ELF-1 (cell line): Measurements from ENCODE around the gene ADRA2C.

ENCODE experiments used
- DNase-seq: peaks from one replicate; pipeline ENCODE4 v3.0.0-alpha.2; 2016; ENCODE audit warnings: low read depth, low spot score

The ADRA2C gene

GRCh38 chr4:3776166-3777032, 10.2 kb downstream of the ADRA2C start:
- no peak for DNase-seq

GRCh38 chr4:3777033-3777390, 10.8 kb downstream of the ADRA2C start:
- DNase-seq = no peak

DNA sequence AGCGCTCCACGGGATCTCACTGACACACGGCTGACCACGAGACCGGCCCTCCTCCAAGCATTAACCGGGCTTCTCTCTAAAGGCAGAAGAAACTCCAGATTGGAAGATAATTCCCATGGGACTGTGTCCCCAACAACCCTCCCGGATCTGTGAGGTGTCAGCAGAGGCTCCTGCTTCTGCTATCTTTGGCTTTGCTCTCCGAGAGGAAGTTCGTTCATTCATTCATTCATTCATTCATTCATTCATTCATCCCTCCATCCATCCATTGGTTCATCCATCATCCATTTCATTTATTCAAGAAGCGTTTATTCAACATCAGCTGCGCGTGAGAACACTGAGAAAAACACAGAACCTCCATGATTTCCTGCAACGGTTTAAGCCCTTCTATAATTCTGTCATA, 11.5 kb downstream of the ADRA2C start:
- DNase-seq = no peak

DNA sequence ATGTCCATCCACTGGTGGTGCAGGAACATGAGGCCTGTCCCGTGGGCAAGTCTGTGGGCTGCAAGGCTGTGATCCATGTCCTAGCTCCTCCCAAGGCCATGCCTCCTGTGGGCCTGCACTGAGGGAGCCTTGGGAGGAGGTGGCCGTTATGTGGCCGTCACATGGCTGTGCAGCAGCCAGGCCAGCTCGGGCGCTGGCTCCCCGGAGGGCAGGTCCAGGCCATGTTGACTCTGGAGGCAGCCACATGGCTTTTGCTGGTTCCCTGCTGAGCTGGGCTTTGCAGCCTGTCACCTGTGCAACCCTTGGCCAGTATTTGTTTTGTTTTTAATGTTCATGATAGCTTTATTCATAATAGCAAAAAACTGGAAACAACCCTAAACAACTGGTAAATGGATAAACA, 13.3 kb downstream of the ADRA2C start:
- no peak for DNase-seq

GRCh38 chr4:3780347-3781171, 14.4 kb downstream of the ADRA2C start:
- DNase-seq = peak; percentile 91

DNA sequence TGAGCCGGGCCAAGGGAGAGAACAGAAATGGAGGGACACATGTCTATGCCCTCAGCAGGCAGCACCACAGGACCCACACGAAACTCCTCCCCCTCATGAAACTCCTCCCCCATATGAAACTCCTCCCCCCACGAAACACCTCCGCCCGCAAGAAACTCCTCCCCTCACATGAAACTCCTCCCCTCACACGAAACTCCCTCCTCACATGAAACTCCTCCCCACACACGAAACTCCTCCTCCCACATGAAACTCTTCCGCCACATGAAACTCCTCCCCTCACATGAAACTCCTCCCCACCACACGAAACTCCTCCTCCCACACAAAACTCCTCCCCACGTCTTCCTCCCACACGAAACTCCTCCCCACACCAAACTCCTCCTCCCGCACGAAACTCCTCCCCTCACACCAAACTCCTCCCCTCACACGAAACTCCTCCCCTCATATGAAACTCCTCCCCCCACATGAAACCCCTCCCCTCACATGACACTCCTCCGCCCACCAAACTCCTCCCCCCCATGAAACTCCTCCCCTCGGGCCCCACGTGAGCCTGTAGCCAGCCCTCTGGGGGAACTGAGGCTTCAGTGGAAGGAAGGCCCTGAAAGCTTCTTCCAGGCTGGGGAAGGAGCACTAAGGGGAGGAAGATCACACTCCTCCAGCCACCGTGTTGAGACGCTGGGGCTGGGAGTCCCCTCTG, 15.2 kb downstream of the ADRA2C start:
- DNase-seq = peak; percentile 51

GRCh38 chr4:3781997-3782930, 16.1 kb downstream of the ADRA2C start:
- DNase-seq = peak; percentile 83

DNA sequence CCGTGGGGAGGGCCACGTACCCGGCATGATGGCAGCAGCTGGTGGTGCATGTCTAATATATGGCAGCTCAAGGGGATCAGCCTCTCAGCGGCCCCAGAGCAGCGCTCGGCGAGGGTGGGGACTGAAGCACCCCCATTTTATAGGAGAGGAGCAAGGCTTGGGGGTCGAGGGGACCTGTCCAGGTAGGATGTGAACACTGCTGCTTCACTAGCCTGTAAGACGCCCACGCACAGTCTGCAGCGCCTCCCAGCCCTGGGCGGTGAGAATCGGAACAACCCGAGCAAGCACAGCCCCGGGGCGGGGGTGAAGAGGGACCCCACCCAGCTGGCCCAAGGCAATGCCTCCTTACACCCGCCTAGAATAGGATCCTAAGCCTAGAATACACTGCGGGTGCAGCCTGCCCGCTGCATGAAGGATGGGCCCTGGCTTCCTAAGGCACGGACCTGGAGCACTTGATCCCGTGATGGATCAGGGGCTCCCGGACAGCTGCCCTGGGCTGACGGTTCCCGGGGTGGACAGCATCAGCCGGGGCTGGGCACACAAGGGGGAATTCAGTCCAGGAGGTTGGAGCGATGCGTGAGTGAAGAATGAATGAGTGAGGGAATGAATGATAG, 17.6 kb downstream of the ADRA2C start:
- peak; percentile 69 for DNase-seq

DNA sequence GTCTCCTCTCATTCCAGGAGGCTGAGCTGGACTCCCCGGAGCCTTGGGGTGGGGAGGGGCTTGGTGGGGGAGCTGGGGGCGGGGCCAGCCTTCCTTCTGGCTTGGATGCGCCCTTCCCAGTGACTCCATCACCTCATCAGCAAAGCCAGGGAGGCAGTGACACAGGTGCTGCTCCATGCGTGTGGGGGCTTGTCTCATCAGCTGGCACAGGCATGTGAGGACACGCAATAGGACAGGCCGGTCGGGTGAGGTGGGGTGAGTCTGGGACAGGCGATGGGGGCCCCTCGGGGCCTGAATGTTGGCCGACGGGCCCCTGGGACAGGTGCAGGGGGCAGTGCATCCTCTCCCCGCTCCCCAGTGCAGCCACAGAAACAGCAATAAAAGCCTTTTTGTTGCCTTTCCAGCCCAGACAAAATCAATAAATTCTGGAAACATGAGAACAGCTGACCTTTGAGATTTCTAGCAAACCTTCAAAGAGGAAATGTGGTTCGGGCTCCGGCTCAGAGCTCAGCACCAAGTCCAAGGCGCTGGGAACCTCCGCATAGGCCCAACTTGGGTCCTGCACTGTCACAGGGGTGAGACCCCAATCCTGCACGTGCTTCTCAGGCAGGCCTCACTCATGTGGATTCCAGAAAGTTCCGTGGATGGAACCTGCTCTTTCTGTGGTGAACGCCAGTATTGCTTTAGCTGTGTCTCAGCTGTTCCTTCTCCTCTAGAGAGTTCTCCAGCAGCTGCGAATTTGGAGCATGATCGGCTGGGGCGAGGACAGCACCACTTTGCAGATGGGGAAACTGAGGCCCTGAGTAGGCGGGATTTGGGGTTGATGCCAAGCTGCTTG, 18.5 kb downstream of the ADRA2C start:
- DNase-seq = no peak

DNA sequence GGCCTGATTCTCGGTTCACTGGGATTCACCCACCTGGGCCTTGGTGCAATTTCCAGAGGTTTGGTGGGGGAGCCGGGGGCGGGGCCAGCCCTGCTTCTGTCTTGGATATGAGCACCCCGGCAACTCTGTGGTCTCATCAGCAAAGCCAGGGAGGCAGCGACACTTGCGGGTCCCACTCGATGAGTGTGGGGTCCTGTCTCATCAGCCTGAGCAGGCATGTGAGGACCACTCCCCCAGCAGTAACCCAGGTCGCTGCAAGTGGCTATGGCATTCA, 19.0 kb downstream of the ADRA2C start:
- no peak for DNase-seq

GRCh38 chr4:3786196-3786869, 20.1 kb downstream of the ADRA2C start:
- DNase-seq = no peak

- no peak for DNase-seq
Measured at GRCh38 chr4:3787489-3788365, 21.5 kb downstream of the ADRA2C start.

DNA sequence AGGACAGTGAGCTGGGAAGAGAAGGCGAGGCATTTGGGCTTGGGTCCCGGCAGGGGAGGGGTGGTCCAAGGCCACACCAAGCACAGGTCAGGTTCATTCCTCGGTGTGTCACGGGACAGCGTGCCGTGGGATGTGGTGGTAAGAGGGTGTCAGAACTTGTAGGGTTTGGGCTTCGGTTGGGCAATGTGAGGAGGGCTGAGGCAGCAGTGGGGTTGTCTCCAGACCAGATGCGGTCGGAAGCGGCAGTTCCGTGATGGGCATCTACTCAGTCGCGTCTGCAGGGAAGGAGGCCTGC, 22.1 kb downstream of the ADRA2C start:
- DNase-seq = no peak

GRCh38 chr4:3789587-3789986, 23.4 kb downstream of the ADRA2C start:
- no peak for DNase-seq

- no peak for DNase-seq
Measured at GRCh38 chr4:3790006-3790561, 23.9 kb downstream of the ADRA2C start.

DNA sequence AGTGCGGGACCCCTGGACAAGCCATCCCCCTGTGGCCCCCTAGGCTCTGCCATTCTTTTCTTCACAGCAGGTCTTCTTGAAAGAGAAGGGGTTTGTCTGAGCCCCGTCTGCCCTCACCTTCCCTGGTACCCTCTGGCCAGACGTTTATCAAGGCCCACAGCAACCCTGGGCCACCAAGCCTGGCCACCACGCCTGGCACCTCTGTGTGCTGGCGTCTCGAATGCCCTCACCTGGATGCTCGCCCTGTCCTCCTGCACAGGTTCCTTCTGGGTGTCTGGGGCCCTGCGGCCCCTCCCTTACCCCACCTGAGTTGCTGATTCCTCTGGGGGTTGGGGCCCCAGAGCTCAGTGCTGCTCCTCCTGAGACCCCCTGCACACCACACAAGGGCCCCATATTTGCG, 25.1 kb downstream of the ADRA2C start:
- no peak for DNase-seq

DNA sequence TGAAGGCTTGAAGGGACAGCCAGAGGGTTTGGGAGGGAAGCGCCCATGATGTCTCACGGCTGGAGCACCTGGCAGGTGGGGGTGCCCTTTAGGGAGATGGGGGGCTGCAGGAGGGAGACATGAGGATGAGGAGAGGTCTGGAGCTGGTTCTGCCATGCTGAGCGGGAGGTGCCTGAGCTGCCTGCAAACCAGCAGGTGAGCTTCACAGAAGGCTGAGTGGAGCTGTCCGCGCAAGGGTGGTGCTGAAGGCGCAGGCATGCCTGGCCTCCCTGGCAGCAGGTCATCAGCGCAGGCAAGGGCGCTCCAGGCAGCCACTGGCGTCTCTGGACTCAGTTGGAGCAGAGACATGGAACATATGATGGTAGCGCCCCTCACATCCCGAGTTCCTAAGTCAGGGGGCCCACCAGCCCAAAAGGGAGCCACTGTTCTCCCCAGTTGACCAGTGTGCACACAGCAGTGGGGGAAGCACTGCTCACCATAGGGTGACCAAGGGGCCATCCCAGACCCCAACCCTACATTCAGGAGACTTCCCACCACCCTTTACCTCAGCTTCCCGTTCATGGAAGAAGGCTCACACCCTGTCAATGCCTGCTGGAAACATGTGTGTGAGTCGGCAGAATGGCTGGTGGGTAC, 25.8 kb downstream of the ADRA2C start:
- DNase-seq = peak; percentile 90

DNA sequence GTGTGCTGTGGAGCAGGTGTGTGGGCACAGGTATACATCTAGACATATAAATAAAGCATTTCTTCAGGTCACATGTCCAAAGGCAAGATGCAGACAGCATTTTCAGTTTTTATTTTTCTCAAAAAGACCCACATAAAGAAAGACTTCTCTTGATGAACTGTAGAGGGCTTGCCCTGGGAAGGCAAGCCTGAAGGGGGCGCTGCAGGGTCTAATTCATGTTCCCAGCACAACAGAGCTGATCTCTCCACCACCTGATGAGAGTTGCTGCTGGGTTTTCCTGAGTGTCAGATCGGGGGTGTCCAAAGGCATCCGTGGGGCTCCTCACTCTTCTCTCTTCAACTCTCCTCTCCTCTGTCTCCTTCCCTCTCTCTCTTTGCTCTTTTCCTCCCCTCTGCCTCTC, 26.6 kb downstream of the ADRA2C start:
- peak; percentile 81 for DNase-seq
